ENCODE data around the gene FANCC.

FANCC gene

GRCh38 chr9:95355500-95355899, 38.0 kb upstream of the FANCC start:
- H3K4me3 ChIP-seq (ENCODE audit: low read depth, low read length) = no peak overlapping the region
- TF ChIP-seq, protein P1, sequence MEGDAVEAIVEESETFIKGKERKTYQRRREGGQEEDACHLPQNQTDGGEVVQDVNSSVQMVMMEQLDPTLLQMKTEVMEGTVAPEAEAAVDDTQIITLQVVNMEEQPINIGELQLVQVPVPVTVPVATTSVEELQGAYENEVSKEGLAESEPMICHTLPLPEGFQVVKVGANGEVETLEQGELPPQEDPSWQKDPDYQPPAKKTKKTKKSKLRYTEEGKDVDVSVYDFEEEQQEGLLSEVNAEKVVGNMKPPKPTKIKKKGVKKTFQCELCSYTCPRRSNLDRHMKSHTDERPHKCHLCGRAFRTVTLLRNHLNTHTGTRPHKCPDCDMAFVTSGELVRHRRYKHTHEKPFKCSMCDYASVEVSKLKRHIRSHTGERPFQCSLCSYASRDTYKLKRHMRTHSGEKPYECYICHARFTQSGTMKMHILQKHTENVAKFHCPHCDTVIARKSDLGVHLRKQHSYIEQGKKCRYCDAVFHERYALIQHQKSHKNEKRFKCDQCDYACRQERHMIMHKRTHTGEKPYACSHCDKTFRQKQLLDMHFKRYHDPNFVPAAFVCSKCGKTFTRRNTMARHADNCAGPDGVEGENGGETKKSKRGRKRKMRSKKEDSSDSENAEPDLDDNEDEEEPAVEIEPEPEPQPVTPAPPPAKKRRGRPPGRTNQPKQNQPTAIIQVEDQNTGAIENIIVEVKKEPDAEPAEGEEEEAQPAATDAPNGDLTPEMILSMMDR (IDR thresholded peaks at IDR 0.05; ENCODE audit: control insufficient read depth, extremely low read depth, insufficient read depth) = no peak
- no peak for DNase-seq (ENCODE audit: low read depth)

DNA sequence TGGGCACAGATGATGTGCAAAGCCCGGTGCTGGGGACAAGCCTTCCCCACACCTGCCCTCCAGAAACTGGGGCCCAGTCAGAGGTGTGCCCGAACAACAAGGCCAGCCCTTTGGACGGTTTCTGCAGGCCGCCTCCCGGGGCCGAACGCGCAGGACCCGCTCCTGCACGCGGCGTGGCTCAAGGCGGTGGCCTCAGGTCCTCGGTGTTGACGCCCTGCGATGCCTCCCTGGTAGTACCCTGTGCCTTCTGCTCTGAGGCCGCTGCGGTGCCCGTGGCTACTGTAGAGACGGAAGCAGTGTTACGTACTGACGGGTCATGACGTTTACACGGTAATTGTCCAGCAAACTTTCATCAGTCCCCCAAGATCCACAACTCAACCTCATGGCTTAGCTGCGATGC, 33.5 kb upstream of the FANCC start:
- H3K4me3 ChIP-seq (ENCODE audit: low read depth, low read length) = no peak overlapping the region
- TF ChIP-seq, protein P1 (IDR thresholded peaks at IDR 0.05; ENCODE audit: control insufficient read depth, extremely low read depth, insufficient read depth) = no peak
- no peak for DNase-seq (ENCODE audit: low read depth)

DNA sequence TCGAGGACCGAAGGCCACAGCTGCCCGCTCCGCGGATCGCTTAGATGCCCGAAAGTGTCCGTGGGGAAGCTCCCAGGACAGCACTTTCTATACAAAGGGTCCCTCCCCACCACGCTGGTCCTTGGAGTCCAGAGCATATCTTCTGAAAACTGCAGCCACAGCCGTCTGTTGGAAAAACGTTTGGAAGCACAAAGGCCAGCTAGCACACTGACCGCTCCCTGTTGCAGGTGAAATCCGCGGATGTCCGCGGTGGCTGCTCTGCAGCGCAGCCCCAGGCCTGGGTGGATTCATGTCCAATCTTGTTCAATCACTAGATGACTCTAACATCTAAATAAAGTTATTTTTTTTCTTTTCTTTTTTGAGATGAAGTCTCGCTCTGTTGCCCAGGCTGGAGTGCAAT, 32.8 kb upstream of the FANCC start:
- TF ChIP-seq, protein P1 (IDR thresholded peaks at IDR 0.05; ENCODE audit: control insufficient read depth, extremely low read depth, insufficient read depth) = no peak
- no peak overlapping the region for H3K4me3 ChIP-seq (ENCODE audit: low read depth, low read length)
- no peak for DNase-seq (ENCODE audit: low read depth)

DNA sequence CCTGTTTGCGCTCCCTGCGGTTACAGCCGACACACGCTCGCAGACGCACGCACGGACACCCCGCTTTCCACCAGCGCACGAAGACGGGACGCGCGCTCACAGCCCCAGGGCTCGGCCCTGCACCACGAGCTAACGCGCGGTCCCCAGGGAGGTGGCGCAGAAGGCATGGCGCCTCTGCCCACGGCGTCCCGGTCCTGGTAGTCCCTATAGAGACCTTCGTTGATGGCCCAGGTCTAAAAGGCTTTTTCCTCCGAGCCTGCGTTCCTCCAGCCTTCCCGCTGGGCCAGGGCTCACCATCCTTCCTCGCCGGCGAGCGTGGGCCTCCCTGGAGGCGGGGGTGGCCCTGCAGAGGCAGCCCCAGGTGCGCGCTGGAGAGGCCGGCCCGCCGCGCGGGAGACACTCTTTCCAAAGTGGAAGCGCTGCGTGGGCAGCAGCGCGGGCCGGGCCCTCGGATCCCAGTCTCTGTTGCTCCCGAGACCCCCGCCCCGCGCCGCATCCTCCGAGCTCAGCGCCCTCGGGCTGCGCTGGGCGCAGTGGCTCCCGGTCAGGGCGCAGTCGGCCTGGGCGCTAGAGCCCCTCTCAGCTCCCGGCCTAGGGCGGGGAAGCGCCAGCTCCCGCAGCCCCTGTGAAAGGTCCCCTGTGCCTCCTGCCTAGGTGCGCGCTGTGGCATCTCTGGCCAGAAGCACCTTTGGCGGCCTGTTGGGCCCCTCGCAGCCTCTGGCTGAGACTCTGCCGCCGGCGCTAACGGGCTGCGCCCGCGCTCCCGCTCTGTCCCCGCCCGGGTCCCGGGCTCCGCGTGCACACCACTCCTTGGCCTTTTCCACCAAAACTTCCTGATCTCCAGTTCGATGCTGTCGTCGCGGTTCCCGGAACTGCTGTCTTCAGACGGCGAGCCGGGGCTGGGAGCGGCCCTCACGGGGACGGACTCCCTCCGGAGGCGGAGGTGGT, 31.9 kb upstream of the FANCC start:
- H3K4me3 ChIP-seq (ENCODE audit: low read depth, low read length) = no peak overlapping the region
- TF ChIP-seq, protein P1 (IDR thresholded peaks at IDR 0.05; ENCODE audit: control insufficient read depth, extremely low read depth, insufficient read depth) = no peak
- no peak for DNase-seq (ENCODE audit: low read depth)

DNA sequence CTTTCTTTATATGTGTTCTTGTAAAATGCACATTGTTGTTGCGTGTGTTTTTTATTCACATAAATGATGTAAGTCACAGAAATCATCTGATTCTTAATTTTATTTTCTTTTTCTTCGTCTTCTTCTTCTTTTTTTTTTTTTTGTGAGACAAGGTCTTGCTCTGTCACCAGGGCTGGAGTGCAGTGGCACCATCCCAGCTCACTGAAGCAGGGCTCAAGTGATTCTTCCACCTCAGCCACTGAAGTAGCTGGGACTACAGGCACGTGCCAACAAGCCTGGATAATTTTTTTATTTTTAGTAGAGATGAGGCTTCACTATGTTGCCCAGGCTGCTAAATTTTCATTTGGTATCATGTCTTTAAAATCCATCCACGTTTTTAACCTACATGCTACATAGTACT, 28.5 kb upstream of the FANCC start:
- TF ChIP-seq, protein P1 (IDR thresholded peaks at IDR 0.05; ENCODE audit: control insufficient read depth, extremely low read depth, insufficient read depth) = no peak
- H3K4me3 ChIP-seq (ENCODE audit: low read depth, low read length) = no peak overlapping the region
- no peak for DNase-seq (ENCODE audit: low read depth)

- no peak overlapping the region for H3K4me3 ChIP-seq (ENCODE audit: low read depth, low read length)
- TF ChIP-seq, protein P1 (IDR thresholded peaks at IDR 0.05; ENCODE audit: control insufficient read depth, extremely low read depth, insufficient read depth) = no peak
- DNase-seq (ENCODE audit: low read depth) = no peak
Observed at GRCh38 chr9:95344735-95345325, 27.3 kb upstream of the FANCC start.
